NCI-H2227 (cell line): ENCODE data around the gene BRPF3.
"Not testable (repeated sequence)": the region's sequence is repeated elsewhere in the genome, so short reads cannot be mapped to it uniquely, and the experiment has no call there.

Experiments
- DNase-seq: peaks from one replicate; lab custom pipeline; 2025; ENCODE audit not compliant: unreplicated experiment; lab: John Stamatoyannopoulos, UW

Gene BRPF3

GRCh38 chr6:36200154-36200891 lies 3.8 kb downstream of the BRPF3 start:
- DNase-seq = no peak

GRCh38 chr6:36200998-36201596 lies 4.6 kb downstream of the BRPF3 start:
- DNase-seq = no peak

- no peak for DNase-seq
Measured at GRCh38 chr6:36201612-36202011, 5.1 kb downstream of the BRPF3 start.

GRCh38 chr6:36202101-36202500 lies 5.6 kb downstream of the BRPF3 start:
- no peak for DNase-seq

- DNase-seq = no peak
Measured at GRCh38 chr6:36204068-36204753, 7.7 kb downstream of the BRPF3 start.

GRCh38 chr6:36207155-36207554 lies 10.6 kb downstream of the BRPF3 start:
- DNase-seq = no peak

GRCh38 chr6:36209606-36210005 lies 13.1 kb downstream of the BRPF3 start:
- no peak for DNase-seq

GRCh38 chr6:36210182-36210581 lies 13.6 kb downstream of the BRPF3 start:
- DNase-seq = no peak

GRCh38 chr6:36210886-36211595 lies 14.5 kb downstream of the BRPF3 start:
- no peak for DNase-seq

GRCh38 chr6:36216559-36216958 lies 20.0 kb downstream of the BRPF3 start:
- DNase-seq = no peak

GRCh38 chr6:36217188-36217587 lies 20.6 kb downstream of the BRPF3 start:
- no peak for DNase-seq

- no peak for DNase-seq
Measured at GRCh38 chr6:36217946-36218345, 21.4 kb downstream of the BRPF3 start.

- DNase-seq = not testable (repeated sequence)
Measured at GRCh38 chr6:36218516-36218915, 22.0 kb downstream of the BRPF3 start.

- no peak for DNase-seq
Measured at GRCh38 chr6:36219081-36219480, 22.5 kb downstream of the BRPF3 start.

GRCh38 chr6:36220226-36220625 lies 23.7 kb downstream of the BRPF3 start:
- DNase-seq = no peak

GRCh38 chr6:36221674-36222073 lies 25.1 kb downstream of the BRPF3 start:
- DNase-seq = no peak

GRCh38 chr6:36222924-36223323 lies 26.4 kb downstream of the BRPF3 start:
- DNase-seq = no peak

- no peak for DNase-seq
Measured at GRCh38 chr6:36223706-36224105, 27.2 kb downstream of the BRPF3 start.

GRCh38 chr6:36224918-36225461 lies 28.4 kb downstream of the BRPF3 start:
- no peak for DNase-seq

GRCh38 chr6:36226438-36227047 lies 30.0 kb downstream of the BRPF3 start:
- DNase-seq = no peak
